ENCODE measurements around the gene FAM25A. TPM values are rescaled to one million over a fixed set of nuclear protein-coding genes. Genes with fewer than 3 reads are reported as not detected.
"Not testable (repeated sequence)": the region's sequence is repeated elsewhere in the genome, so short reads cannot be mapped to it uniquely, and the experiment has no call there.

FAM25A gene
- total RNA-seq, 1 donor from 2014 or later = not detected

- DNase-seq (ENCODE audit: low spot score) = not testable (repeated sequence)
Observed at GRCh38 chr10:87009134-87009696, 10.9 kb upstream of the FAM25A start.

DNA sequence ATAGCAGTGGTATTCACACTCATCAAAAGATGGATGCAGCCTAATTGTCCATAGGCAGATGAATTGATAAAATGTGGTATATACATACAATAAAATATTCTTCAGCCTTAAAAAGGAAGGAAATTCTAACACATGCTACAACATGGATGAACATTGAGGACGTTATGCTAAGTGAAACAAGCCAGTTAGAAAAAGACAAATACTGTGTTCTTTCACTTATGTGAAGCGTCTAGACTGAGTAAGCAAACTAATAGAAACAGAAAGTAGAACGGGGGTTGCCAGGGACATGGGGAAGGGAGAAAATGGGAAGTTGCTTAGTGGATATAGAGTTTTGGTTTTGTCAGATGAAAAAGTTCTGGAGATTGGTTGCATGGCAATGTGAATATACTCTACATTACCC, 6.6 kb upstream of the FAM25A start:
- DNase-seq (ENCODE audit: low spot score) = not testable (repeated sequence)

- DNase-seq (ENCODE audit: low spot score) = not testable (repeated sequence)
Observed at GRCh38 chr10:87014986-87015716, 4.9 kb upstream of the FAM25A start.

GRCh38 chr10:87018127-87018526, 2.0 kb upstream of the FAM25A start:
- DNase-seq (ENCODE audit: low spot score) = not testable (repeated sequence)

GRCh38 chr10:87019066-87019465, 1.0 kb upstream of the FAM25A start:
- not testable (repeated sequence) for DNase-seq (ENCODE audit: low spot score)

GRCh38 chr10:87019504-87019903, 590 bp upstream of the FAM25A start:
- DNase-seq (ENCODE audit: low spot score) = not testable (repeated sequence)

- DNase-seq (ENCODE audit: low spot score) = peak; percentile 67
Observed at GRCh38 chr10:87025285-87025958, 5.3 kb downstream of the FAM25A start.

GRCh38 chr10:87026747-87027508, 6.8 kb downstream of the FAM25A start:
- DNase-seq (ENCODE audit: low spot score) = not testable (repeated sequence)

- not testable (repeated sequence) for DNase-seq (ENCODE audit: low spot score)
Observed at GRCh38 chr10:87030419-87030818, 10.3 kb downstream of the FAM25A start.

GRCh38 chr10:87030912-87031635, 11.0 kb downstream of the FAM25A start:
- no peak for DNase-seq (ENCODE audit: low spot score)

GRCh38 chr10:87036623-87037022, 16.5 kb downstream of the FAM25A start:
- no peak for DNase-seq (ENCODE audit: low spot score)

GRCh38 chr10:87038286-87038717, 18.2 kb downstream of the FAM25A start:
- DNase-seq (ENCODE audit: low spot score) = no peak

DNA sequence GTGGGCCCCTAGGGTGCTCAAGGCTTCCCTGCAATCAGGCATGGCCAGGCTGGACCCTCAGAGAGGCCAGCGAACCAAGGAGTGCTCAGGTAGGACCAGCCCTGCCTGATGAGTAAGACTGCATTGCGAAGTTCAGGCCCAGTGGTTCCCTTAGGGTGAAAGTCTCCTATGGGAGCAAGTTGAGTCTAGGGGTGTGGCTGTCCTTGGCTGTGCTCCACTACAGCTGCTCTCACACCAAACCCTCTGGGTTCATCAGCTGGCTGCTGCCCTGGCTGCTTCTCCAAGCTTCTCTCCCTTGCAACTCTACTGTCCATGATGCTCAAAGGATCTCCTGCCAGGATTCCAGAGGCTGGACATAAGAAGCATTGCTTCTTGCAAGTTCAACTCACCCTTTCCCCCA, 18.7 kb downstream of the FAM25A start:
- DNase-seq (ENCODE audit: low spot score) = no peak

- not testable (repeated sequence) for DNase-seq (ENCODE audit: low spot score)
Observed at GRCh38 chr10:87043579-87043978, 23.5 kb downstream of the FAM25A start.

GRCh38 chr10:87045434-87045938, 25.4 kb downstream of the FAM25A start:
- DNase-seq (ENCODE audit: low spot score) = no peak

DNA sequence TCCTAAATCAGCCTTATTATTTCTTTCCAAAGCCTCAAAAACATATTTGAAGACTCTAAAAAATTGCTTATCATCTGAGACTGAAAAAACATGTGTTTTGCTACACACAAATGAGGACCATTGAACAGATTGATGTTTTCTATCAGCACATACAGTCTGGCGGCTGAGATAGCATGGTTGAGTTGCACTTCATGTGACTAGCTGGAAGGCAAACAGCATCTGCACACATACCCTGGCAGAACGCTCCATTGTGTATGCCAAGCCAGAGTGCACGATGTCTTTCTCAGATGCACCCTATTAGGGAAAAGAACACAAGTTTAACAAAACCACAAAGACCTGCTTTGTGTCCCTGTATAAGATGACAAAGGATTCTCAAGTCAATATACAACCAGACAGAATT, 33.0 kb downstream of the FAM25A start:
- DNase-seq (ENCODE audit: low spot score) = no peak

GRCh38 chr10:87053577-87054181, 33.6 kb downstream of the FAM25A start:
- DNase-seq (ENCODE audit: low spot score) = no peak

DNA sequence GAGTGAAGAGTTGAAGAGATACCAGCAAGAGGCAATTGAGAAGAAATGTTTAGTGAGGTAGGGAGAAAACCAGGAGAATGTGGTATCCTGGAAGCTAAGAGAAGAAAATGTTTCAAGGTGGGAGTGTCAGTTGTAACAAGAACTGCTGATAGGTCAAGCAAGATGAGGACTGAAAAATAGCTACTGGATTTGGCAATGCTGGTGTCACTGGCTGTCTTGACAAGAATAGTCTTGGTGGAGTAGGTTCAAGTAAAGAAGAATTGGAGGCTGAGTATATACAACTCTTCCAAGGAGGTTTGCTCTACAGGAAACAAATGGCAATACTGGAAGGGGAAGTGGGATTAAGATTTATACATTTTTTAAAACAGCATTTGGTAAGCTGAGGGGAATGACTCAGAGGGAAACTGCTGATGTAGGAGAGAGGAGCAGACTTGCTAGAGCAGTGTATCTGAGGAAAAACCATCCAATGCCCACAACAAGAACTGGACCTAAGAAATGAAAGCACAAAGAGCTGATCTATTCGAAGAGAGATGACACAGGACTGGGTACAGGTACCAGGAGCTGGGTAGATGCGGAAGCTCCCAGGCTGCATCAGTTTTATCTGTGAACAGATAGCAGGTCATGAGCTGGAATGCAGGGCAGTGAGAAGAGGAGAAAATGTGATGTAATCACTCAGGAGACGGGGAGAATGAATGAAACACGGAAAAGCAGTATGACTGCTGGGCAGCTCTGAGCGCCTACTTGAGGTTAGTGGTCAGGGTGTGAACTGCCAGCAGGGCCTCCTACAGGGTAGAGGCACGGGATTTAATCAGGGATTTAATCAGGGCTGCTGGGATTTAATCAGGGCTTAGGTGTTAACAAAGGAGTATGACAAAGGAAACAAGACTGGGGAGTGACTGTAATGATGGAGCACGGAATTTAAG, 34.5 kb downstream of the FAM25A start:
- peak; percentile 47 for DNase-seq (ENCODE audit: low spot score)

- DNase-seq (ENCODE audit: low spot score) = no peak
Observed at GRCh38 chr10:87058171-87058570, 38.1 kb downstream of the FAM25A start.

All from umbilical cord (tissue), 2 donors.